ENCODE data around the gene ARFRP1.

The ARFRP1 gene

GRCh38 chr20:63741354-63741675 lies 33.5 kb upstream of the ARFRP1 start:
- POLR2A ChIA-PET, result interaction anchor here (0.6 to 2.3 kb wide), 7 partner anchors 34 to 322 kb away, joined by 3 to 14 read pairs (median 4); partner anchors contain the start of genes ARFRP1, GMEB2, RTEL1 and TCEA2

GRCh38 chr20:63740627-63741353 lies 33.0 kb upstream of the ARFRP1 start:
- TF ChIP-seq CTCF (IDR thresholded peaks at IDR 0.05; ENCODE audit: insufficient read depth, low read length, missing control alignments), result peak; percentile 34
- POLR2A ChIA-PET, result interaction anchor here (0.6 to 2.3 kb wide), 7 partner anchors 33 to 322 kb away, joined by 3 to 14 read pairs (median 4); partner anchors contain the start of genes ARFRP1, GMEB2, RTEL1 and TCEA2
- CTCF ChIA-PET, result interaction anchor here (0.7 to 1.7 kb wide), 8 partner anchors 9 to 233 kb away, joined by 3 to 16 read pairs (median 4); partner anchors contain the start of gene TPD52L2
- H3K4me3 ChIP-seq (ENCODE audit: low read depth, low read length), result peak overlapping the region; percentile 75
- peak; percentile 26 for DNase-seq (ENCODE audit: low read depth, low spot score)

More at GRCh38 chr20:63741354-63741675, 33.5 kb upstream of the ARFRP1 start:
- H3K4me3 ChIP-seq (ENCODE audit: low read depth, low read length), result peak overlapping the region; percentile 75
- DNase-seq (ENCODE audit: low read depth, low spot score), result no peak
- CTCF ChIA-PET, result interaction anchor here (0.8 to 1.7 kb wide), 7 partner anchors 8 to 233 kb away, joined by 3 to 16 read pairs (median 4); partner anchors contain the start of gene TPD52L2
- no peak for TF ChIP-seq CTCF (IDR thresholded peaks at IDR 0.05; ENCODE audit: insufficient read depth, low read length, missing control alignments)

- ChIA-PET CTCF (interaction anchor here (0.7 to 1.7 kb wide), 5 partner anchors 16 to 234 kb away, joined by 3 to 16 read pairs (median 4); partner anchors contain the start of gene TPD52L2), POLR2A (interaction anchor here (1.2 to 2.3 kb wide), 4 partner anchors 33 to 125 kb away, joined by 4 to 14 read pairs (median 8); partner anchors contain the start of genes ARFRP1, GMEB2, TPD52L2 and ZGPAT)
- TF ChIP-seq CTCF (IDR thresholded peaks at IDR 0.05; ENCODE audit: insufficient read depth, low read length, missing control alignments), result no peak
- DNase-seq (ENCODE audit: low read depth, low spot score), result no peak
- peak overlapping the region; percentile 75 for H3K4me3 ChIP-seq (ENCODE audit: low read depth, low read length)
Measured at GRCh38 chr20:63740070-63740626, 32.4 kb upstream of the ARFRP1 start.

GRCh38 chr20:63739130-63740069 lies 31.6 kb upstream of the ARFRP1 start, which contains the start of gene SLC2A4RG:
SLC2A4RG (plus strand) TSS chr20:63739776; CDS start chr20:63739913, 137 bp downstream.
- CTCF ChIA-PET, result no interaction called here
- no peak for TF ChIP-seq CTCF (IDR thresholded peaks at IDR 0.05; ENCODE audit: insufficient read depth, low read length, missing control alignments)
- peak within 1 kb of the TSS; percentile 75 for H3K4me3 ChIP-seq (ENCODE audit: low read depth, low read length)
- POLR2A ChIA-PET, result interaction anchor here (0.6 to 1.0 kb wide), 2 partner anchors 81 to 150 kb away, joined by 3 read pairs; partner anchors contain the start of gene RTEL1
- no peak for DNase-seq (ENCODE audit: low read depth, low spot score)

- H3K4me3 ChIP-seq (ENCODE audit: low read depth, low read length), result no peak overlapping the region
- TF ChIP-seq CTCF (IDR thresholded peaks at IDR 0.05; ENCODE audit: insufficient read depth, low read length, missing control alignments), result no peak
- DNase-seq (ENCODE audit: low read depth, low spot score), result no peak
- POLR2A ChIA-PET, result interaction anchor here (1.0 kb wide), 1 partner anchor 80 kb away, joined by 3 read pairs; the partner anchor contains the start of gene RTEL1
- CTCF ChIA-PET, result no interaction called here
Measured at GRCh38 chr20:63738687-63739129, 30.9 kb upstream of the ARFRP1 start.

Measured in AG04449 (cell line).